Calu3 (cell line): ENCODE results near the gene ASTL. TPM values are rescaled to one million over a fixed set of nuclear protein-coding genes. Genes with fewer than 3 reads are reported as not detected.
"Not testable (repeated sequence)": the region's sequence is repeated elsewhere in the genome, so short reads cannot be mapped to it uniquely, and the experiment has no call there.

ENCODE experiments used
- BruUV-seq: library from RNA; stranded (reverse); fragments of 400-500 nt; replicated peaks from 2 replicates; lab custom pipeline; 2021; lab: Mats Ljungman, UMichigan
- CTCF ChIA-PET: fragments of 300-600 bp; sonication (Branson Sonifier 250); formaldehyde crosslinking; loops from one replicate; lab custom pipeline; 2022; ENCODE audit warnings: antibody characterized with exemption; lab: Charles Lee
- DNase-seq: peaks from one replicate; pipeline ENCODE4 v3.0.0; 2022
- H3K27ac Mint-ChIP-seq: one replicate; pipeline ENCODE4 v1.8.0; 2022; ENCODE audit warnings: mixed read lengths; ENCODE audit not compliant: unreplicated experiment
- H3K27me3 Mint-ChIP-seq: one replicate; pipeline ENCODE4 v1.8.0; 2022; ENCODE audit warnings: mixed read lengths; ENCODE audit not compliant: unreplicated experiment
- H3K36me3 Mint-ChIP-seq: one replicate; pipeline ENCODE4 v1.8.0; 2022; ENCODE audit warnings: mild to moderate bottlenecking, moderate library complexity, mixed read lengths; ENCODE audit not compliant: insufficient read depth, unreplicated experiment
- H3K4me1 Mint-ChIP-seq: one replicate; pipeline ENCODE4 v1.8.0; 2022; ENCODE audit warnings: mild to moderate bottlenecking, low read depth, mixed read lengths; ENCODE audit not compliant: unreplicated experiment
- H3K4me3 Mint-ChIP-seq: one replicate; pipeline ENCODE4 v1.8.0; 2022; ENCODE audit warnings: mild to moderate bottlenecking, low read depth, moderate library complexity, mixed read lengths; ENCODE audit not compliant: unreplicated experiment
- H3K9me3 Mint-ChIP-seq: one replicate; pipeline ENCODE4 v1.8.0; 2022; ENCODE audit warnings: low read depth, mixed read lengths; ENCODE audit not compliant: unreplicated experiment
- CTCF ChIP-seq: fragments of 200-600 bp; IDR thresholded peaks from one replicate; pipeline ENCODE4 v1.8.0; 2022; ENCODE audit warnings: antibody characterized with exemption; ENCODE audit not compliant: unreplicated experiment
- intact Hi-C: fragments of 100-400 bp; cut with micrococcal nuclease; formaldehyde crosslinking; loops from one replicate; pipeline ENCODE4 v1.10.0; 2022; ENCODE audit not compliant: unreplicated experiment
- total RNA-seq: library from RNA; stranded (reverse); gene quantifications from 2 replicates; pipeline ENCODE4 v1.2.3, GENCODE V29; 2022

Gene ASTL
- total RNA-seq, 1 experiment from 2014 or later: not detected

GRCh38 chr2:96085541-96086355 lies 52.6 kb downstream of the ASTL start:
- Mint-ChIP-seq H3K4me3 (no peak overlapping the region), H3K36me3 (no peaks in the 10 kb centered on the region), H3K27ac (no peak overlapping the region), H3K4me1 (peaks cover under 1% of the 10 kb centered on the region), H3K9me3 (no peaks in the 10 kb centered on the region), H3K27me3 (peaks cover 29% of the 10 kb centered on the region)
- TF ChIP-seq CTCF: no peak
- DNase-seq: no peak
- no TSS peak for BruUV-seq
- CTCF ChIA-PET: no interaction called here
- intact Hi-C loops: no loop called here

GRCh38 chr2:96084858-96085518 lies 53.3 kb downstream of the ASTL start:
- DNase-seq, BruUV-seq, H3K36me3 Mint-ChIP-seq, CTCF ChIA-PET, intact Hi-C loops, H3K4me1 Mint-ChIP-seq, H3K4me3 Mint-ChIP-seq, H3K9me3 Mint-ChIP-seq, H3K27ac Mint-ChIP-seq: not testable (repeated sequence)
- peaks cover 29% of the 10 kb centered on the region for H3K27me3 Mint-ChIP-seq

- intact Hi-C loops: no loop called here
- H3K27me3 Mint-ChIP-seq: peaks cover 30% of the 10 kb centered on the region
- no peak for TF ChIP-seq CTCF
- DNase-seq: no peak
- no peak overlapping the region for H3K27ac Mint-ChIP-seq
- CTCF ChIA-PET: no interaction called here
- H3K36me3 Mint-ChIP-seq: no peaks in the 10 kb centered on the region
- BruUV-seq: no TSS peak
- H3K4me3 Mint-ChIP-seq: no peak overlapping the region
- H3K9me3 Mint-ChIP-seq: no peaks in the 10 kb centered on the region
- H3K4me1 Mint-ChIP-seq: no peaks in the 10 kb centered on the region
Observed at GRCh38 chr2:96083989-96084857, 54.1 kb downstream of the ASTL start.

GRCh38 chr2:96083064-96083939 lies 55.0 kb downstream of the ASTL start:
- H3K4me1 Mint-ChIP-seq: no peaks in the 10 kb centered on the region
- TF ChIP-seq CTCF: no peak
- peaks cover 39% of the 10 kb centered on the region for H3K27me3 Mint-ChIP-seq
- H3K36me3 Mint-ChIP-seq: no peaks in the 10 kb centered on the region
- CTCF ChIA-PET: no interaction called here
- intact Hi-C loops: no loop called here
- no peak overlapping the region for H3K27ac Mint-ChIP-seq
- no peaks in the 10 kb centered on the region for H3K9me3 Mint-ChIP-seq
- DNase-seq: no peak
- no TSS peak for BruUV-seq
- no peak overlapping the region for H3K4me3 Mint-ChIP-seq
